HG03139 (cell line): ENCODE results near the gene PRELID3B.

Experiments
- ATAC-seq: cut with Tn5 transposase; IDR thresholded peaks from one replicate; pipeline ENCODE4 v1.9.1; 2021; ENCODE audit not compliant: unreplicated experiment

PRELID3B gene

DNA sequence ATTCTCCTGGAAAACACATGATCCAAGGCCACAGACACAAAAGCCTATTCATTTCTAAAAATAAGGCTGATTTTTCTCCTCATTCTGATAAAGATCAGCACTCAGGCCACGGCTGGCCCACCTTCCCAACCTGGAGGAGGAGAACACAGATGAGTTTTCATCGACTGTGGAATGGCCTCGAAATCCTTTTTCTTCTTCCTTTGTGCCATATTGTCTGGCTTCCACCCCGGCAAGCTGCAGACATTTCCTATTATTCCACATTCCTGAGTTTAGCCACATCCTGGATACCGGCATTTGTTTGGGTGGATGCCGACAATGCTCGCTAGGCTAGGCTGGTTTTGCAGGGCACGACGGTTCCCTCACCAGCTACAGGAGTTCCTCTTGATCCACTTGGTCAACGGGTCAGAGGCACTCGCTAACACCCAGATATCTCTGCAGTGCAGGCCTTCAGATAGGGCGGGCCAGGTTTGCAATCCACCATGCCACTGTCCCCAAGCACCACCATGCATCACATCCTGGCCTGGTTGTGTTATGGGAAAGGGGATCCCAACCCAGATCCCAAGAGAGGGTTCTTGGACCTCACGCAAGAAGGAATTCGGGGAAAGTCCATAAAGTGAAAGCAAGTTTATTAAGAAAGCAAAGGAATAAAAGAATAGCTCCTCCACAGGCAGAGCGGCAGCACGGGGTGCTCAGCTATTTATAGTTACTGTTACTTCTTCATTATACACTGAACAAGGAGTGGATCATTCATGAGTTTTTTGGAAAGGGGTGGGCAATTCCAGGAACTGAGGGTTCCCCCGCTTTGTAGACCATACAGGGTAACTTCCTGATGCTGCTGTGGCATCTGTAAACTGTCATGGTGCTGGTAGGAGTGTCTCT, 31.4 kb downstream of the PRELID3B start:
- no peak for ATAC-seq

DNA sequence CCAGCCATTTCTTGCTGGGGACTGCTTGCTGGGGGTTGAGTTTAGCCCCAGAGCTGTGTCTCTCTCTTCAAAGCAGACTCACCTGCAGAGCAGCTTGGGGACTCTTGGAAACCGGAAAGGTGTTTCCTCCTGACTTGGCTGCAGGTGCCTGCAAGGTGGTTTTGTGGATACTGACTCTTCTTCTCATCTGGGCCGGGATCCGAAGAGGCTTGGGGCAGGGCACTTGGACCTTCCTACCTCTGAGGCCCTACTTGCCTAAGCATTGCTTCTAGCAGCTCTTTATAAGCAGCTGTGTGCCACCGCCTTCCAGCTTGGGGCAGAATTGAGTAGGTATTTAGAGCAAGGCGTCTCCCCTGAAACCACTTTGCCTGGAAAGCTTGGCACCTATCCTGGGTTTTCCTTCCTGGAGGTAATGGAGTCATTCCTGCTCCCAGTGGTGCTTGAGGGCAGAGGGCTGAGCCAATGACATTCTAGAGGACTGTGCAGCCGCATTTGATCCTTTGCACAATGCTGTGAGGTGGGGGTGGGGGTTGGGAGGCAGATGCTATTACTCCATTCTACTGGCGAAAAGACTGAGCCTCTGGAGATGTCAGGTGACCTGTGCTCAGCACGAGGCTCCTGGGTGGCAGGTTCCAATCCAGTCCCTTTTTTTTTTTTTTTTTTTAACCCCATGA, 32.1 kb downstream of the PRELID3B start:
- ATAC-seq, result no peak

DNA sequence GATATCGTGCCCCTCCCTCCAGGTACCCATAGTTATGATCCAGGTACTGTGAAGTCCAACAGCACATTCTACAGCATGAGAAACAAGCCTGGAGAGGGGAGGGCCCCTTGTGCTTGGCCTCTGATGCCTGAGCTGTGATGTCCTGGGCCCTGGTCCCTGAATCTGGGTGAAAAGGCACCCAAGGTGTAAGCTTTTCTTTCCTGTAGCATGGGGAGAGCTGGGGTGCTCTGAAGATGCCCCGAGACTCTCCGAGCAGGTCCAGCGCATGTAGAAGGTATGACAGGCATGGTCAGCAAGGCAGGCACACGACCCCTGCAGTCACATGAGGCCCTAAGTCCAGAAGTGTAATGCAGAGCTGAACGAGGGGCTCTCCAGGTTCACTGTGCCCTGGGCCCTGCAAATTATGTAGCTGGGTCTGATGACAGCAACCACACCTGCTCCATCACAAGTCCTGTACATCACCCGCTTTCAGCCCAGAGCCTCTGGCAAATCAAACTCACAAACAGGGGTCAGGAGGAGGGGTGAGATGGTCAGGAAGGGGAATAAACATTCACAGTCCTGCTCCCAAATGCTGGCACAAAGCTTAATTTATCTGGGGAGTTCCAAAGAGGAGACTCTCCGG, 33.8 kb downstream of the PRELID3B start:
- ATAC-seq, result no peak

DNA sequence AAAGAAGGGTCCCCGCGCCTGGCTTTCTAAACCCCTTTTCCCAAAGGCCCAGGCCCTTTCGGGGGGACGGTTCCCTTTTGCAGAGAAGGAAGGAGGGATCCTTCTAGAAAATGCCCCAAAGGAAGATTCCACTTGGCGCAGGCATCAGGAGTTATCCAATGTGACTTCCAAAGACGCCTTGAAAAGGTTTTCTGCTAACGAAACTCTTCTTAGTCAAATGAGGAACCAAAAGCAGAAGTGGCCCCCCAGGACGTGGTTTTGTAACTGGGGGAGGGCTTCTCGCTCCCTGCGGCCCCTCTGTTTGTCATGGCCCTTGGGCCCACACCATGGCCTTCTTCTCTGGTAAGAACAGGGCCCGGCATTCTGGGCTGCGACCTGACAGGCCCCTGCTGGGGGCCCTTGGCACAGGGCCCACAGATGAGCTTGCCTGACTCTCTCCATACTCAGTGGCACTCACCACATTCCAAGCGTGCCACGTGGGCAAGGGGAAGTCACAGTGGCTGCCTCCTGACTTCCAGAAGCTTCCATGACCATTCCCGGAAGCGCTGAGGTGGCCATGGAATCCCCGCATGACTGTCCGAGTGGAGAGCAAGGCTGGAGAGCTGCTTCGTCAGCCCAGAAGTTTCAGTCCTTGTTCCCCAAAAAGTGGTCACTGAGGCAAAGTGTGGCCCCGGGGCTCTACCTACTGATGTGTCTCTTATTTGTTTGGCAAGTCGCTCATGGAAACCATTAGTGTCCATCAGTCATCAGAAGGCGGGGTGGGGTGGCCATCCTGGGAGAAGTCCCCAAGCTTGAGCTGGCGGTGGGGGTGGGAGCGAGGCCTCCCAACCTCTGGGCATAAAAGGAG, 34.7 kb downstream of the PRELID3B start:
- peak; percentile 30 for ATAC-seq

DNA sequence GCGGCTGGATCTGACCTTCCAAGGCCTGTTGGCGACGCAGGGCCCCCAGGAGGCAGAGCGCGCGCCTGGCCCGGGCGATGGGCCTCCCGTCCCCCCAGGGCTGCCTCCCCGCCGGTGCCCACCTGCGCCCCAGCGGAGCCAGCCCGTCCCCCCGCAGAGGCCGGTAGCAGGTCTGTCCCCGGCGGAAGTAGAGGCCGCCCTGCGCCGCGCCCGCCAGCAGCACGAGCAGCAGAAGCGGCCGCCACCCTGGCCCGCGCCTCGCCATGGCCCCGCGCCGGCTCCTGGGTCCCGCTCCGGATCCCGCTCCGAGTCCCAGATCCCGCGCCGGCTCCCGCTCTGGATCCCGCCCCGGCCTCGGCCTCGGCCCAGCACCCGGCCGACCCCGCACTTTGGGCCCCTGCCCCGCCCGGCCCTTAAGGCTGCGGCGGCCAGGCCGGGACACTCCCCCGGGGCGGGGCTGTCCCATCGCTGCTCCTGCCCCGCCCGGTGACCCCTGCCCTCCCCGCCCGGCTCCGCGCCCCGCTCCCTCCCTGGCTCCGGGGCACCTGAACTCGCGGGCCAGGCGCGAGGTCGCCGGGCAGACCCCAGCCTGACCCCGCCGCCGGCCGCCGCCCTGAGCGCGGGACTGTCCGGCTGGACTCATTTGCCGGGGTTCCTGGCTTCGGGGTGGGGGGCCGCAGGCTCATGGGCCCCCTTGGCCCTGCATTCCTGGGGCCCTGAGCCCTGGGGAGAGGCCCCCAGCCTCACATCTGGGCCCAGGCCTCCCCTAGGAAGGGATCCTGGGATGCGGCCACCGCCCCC, 35.5 kb downstream of the PRELID3B start, which contains the start of gene CTSZ:
CTSZ (minus strand) TSS at position 391 of the 801 bp plus-strand sequence; CDS start at position 265, 126 bp downstream.
- ATAC-seq, result no peak

DNA sequence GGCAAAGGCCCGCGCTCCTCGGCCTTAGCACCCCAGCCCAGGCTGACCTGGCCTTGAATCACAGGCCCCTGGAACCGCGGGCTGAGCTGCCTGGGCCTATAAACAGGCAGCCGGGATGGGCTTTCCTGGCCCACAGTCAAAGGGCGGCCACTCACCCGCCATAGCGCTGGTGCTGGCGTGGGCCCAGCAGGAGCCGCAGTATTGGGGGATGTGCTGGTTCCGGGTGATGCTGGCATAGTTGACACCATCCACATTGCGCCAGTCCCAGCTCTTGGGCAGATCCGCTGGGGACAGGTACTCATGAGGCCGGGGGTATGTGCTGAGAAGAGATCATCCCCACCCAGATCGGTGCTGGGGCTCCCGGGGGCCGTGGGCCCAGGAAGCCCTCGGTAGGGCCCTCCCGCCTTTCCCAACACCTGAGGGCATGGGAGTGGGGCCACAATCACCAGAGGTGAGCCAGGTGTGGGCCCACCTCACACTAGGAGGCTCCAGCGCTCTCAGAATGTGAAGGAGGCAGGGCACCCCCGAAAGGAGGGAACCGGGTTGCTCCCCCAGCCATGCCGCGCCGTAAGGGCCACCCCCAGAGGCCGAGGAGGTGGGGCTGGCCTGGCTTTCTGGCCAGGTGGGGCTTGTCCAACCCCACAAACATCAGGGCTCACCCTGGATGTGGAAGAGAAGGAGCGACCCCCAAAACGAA, 36.3 kb downstream of the PRELID3B start:
- ATAC-seq, result no peak

DNA sequence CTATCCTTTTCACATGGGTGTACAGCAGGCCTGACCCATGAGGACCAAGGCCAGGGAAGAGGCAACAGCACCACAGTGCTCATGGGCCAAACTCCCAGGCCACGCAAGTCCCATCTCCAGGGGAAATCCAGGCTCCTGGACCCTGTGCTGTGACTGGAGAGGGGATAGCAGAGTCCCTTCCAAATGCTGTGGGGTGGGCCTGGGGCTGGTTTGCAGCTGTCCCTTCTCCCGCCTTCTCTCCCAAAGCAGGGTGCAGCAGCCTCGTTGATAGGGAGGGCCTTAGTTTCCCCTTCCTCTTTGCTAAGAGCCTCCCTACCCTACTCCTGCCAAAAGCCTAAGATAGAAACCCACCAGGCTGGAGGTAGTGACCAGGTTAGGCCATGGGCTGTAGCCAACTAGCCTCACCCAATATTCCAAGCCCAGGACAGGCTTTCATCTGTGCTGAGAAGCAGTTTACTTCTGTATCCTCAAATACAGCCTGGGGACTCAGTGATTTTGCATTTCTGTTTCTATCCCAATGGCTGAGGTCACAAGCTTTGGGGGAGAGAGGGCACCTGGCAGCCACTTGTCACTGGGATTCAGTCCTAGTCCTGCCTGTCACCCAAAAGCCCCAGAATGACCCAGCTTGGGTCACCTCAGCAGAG, 36.9 kb downstream of the PRELID3B start:
- no peak for ATAC-seq

DNA sequence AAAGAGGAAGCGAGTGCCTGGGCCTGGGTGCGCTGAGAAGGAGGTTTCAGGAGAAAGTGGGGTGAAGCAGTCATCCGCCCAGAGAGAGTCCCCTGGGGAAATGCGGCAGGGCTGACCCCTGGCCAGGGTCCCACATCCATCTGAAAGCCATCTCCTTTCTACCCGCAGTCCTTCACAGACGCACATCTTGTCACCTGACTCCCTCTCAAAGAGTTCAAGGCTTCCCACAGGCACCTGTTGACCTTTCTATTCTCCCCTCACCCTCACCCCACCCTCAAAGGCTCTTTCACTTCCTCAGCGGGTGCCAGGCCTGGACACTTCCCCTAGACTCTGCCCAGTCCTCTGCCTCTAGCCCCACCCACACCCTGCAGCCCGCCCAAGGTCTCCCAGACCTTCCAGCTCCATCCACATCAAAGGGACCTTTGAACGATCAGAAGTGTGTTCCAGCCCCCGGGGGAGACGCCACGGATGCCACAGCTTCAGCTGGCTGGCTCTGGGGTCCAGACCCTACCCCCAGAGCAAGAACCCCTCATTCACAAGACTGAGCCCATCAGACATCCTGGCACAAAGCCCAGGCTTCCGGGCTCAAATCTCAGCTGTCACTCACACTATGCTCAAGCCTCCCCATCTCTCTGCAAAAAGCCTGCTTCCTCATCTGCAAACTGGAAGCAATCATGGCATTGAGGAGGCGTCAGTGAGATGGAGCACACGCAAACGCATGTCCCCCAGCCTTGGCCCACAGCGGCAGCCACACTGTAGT, 37.6 kb downstream of the PRELID3B start:
- peak; percentile 56 for ATAC-seq

DNA sequence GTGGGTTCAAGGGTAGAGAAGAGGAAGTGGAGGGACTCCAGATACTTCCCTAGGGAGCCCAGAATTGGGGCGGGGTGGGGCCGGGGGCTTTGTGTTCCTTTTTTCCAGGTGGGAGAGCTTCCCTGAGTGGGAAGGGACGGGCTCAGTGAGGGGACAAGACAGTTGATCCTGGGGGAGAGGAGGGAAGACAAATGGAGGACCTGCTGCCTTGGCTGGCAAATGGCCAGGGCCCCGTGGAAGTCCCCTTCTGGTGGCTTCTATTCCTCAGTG, 38.2 kb downstream of the PRELID3B start:
- no peak for ATAC-seq

DNA sequence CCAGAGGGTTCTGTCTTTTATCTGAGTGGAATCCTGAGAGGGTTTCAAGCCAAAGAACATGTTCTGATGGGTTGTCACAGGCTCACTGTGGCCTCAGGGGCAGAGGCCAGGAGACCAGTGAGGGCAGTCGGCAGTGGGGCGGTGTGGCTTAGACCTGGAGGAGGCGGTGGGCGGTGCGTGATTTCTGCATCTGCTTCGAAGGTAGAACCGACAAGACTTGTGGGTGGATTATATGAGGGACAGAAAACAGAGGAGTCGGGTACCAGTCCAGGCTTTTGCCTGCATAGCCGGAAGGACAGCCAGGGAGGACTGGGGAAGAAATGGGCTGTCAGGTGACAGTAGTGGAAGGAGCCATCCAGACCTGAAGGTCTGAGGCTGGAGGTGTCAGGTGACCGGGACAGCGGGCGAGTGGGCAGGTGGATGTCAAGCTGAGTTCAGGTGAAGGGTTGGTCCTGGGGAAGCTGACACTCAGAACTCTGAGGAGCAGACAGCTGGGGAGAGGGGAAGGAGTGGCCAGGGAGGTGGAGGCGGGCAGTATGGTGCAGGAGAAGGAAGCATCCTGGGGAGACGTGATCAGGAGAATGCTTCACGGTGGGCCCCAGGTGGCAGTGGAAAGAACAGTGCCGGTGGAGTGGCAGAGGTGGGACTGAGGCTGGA, 38.6 kb downstream of the PRELID3B start:
- no peak for ATAC-seq

DNA sequence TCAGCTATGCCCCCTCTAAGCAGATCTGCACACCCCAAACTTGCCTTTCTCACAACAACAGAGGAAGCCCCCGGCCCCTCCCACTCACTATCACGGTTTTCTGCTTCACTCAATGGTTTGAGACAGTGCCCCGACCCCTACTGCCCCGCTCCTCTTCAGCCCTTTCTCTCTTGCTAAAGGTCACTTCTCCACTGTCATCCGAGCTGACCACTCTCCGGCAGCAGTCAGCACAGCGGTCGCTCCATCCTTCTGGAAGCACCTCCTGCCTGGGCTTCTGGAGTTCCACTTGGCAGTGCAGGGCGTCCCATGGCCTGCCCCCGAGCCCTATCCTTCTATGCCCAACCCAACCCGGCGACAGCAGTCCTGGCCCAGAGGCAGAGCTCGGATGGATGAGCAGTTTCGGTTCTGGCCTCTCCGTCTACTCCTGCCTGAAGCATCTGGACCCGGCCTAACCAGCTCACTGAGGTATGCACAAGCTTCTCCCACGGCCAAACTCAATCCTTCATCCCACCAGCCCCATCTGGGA, 39.6 kb downstream of the PRELID3B start:
- no peak for ATAC-seq

DNA sequence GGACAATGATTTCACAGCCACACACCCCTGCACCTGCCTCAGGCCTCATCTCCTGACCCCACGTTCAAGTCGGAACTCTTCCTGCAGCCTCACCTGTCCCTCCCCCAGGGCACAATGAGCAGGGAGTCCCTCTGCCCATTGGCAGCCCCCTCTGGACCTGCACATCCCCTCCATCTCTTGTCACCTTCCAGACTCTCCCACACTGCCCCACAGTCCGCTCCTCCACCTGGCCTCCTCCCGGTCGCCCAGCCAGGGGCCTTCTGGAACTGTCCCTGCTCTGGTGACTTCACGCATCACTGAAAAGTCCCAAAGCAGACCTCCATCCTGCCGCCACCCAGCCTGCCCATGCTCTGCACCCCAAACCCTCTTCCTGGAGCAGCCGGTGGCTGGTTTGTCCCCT, 40.2 kb downstream of the PRELID3B start:
- no peak for ATAC-seq

DNA sequence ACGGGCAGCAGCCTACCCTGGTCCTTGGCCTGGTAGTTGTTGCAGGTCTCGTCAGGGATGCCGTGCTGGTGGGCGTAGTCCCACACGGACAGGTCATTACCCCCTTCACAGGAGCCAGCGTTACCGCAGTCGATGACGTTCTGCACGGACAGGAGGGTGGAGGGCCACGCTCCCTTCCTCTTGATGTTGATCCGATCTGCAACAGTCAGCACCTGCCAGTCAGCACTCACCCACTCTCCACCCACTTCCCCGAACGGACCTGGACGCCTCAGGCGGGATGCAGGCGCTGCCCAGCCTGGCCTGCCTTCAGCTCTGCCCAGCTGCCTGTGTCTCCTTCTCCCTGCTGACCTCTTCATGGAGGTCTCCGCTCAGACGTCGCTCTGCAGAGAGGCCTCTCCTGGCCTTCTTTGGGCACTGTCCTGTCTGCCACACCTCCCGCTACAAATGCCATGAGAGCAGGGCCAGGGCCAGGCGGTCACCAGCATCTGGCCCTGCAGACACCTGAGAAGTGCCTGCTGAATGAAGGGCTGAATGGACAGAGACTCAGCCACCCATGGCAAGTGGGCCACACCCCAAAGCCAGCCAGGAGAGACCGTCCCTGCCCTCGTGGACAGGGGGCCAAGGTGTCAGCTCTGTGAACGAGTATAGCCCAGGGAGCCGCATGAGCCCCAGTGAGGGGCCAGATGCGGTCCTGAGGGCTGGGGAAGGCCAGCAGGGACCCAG, 41.0 kb downstream of the PRELID3B start:
- ATAC-seq, result no peak

DNA sequence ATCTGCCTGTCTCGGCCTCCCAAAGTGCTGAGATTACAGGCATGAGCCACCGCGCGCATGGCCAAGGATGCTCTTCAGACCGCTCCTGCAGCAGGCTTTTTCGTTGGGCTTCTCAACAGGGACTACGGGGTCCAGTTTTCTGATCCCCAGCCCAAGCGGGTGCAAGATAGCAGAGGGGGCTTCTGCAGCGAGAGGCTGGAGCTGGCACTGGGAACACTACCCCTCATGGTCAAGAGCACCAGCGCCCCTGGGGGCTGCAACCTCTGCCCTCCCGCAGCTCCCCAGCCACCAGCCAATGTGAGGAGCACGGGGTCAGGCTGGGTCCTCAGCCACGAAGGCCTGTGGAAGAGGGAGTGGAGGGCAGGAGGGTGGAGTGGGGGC, 41.5 kb downstream of the PRELID3B start:
- no peak for ATAC-seq

DNA sequence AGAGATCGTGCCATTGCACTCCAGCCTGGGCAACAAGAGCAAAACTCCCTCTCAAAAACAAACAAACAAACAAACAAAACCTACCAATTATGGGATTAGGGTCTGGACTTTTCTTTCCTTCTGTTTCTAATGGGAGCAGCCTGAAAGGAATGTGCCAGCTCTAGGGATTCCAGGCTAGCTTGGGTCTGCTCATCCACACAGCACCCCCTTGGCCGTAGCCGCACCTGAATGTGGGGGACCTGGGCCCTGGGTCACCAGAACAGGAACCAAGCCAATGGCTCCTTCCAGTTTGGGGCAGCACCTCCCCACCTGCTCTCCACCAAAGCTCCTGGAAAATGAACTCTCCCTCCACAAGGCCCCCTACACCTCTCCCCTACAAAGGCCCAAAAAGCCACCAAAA, 42.3 kb downstream of the PRELID3B start:
- ATAC-seq, result no peak

DNA sequence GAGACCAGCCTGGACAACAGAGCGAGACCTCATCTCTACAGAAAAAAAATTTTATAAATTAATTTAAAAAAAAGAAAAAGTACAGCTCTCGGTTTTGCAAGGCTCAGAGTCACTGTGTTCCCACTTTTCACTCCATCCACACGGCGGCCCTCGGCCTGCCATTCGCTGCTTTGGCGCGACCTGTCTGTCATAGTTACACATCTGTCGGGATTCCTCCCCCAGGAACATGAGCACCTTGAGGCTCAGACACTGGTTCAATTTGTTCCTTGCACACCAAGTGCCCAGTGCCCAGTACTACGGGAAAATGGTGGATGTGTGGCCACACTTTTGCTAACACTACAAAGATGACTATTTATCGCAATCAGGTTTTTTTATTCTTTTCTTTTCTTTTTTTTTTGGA, 43.9 kb downstream of the PRELID3B start:
- ATAC-seq, result no peak

DNA sequence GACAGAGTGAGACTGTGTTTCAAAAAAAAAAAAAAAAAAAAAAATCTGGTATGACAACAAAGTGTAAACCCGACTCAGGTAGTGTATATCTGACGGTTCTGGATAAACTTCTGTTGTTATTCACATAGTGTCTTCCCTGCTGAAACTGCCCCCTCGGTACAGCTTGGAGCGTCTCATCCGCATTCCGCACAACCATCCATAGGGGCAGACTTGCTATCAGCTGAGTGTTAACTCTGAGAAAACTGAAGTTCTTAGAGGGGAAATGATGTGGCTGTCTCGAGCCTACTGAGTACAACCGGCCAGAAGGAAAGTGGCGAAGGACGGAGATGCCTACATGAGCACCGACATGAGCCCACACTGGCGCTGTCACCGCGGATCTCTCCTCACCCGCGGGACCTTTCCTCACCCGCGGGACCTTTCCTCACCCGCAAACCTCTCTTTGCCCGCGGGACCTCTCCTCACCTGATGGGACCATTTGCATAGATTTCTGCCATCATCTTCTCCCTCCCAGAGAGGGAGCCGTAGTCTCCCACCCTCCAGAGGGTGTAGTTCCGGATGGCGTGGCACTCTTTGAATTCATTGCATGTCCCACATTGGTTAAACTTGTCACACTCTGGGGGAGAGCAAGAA, 45.3 kb downstream of the PRELID3B start:
- ATAC-seq, result no peak
